Karpas-422 (cell line): ENCODE data around the gene GLRA3. TPM values are rescaled to one million over a fixed set of nuclear protein-coding genes. Genes with fewer than 3 reads are reported as not detected.

Experiments used
- DNase-seq: peaks from one replicate; pipeline ENCODE4 v3.0.0-alpha.2; 2015
- H2AFZ ChIP-seq: fragments of 200-600 bp; sonication (generic); 2 replicates; pipeline ENCODE4 v1.6.1; 2014; ENCODE audit warnings: antibody characterized with exemption, low read length, mixed read lengths
- H3K27ac ChIP-seq: fragments of 200-600 bp; sonication (generic); 2 replicates; pipeline ENCODE4 v1.5.1; 2014; ENCODE audit warnings: mild to moderate bottlenecking, low read length, moderate library complexity
- H3K27me3 ChIP-seq: fragments of 200-600 bp; sonication (generic); 2 replicates; pipeline ENCODE4 v1.6.1; 2014; ENCODE audit warnings: low read length, mixed read lengths
- H3K36me3 ChIP-seq: fragments of 200-600 bp; sonication (generic); 2 replicates; pipeline ENCODE4 v1.6.1; 2014; ENCODE audit warnings: low read length, mixed read lengths; ENCODE audit not compliant: insufficient read depth
- H3K4me1 ChIP-seq: fragments of 200-600 bp; sonication (generic); 2 replicates; pipeline ENCODE4 v1.6.1; 2014; ENCODE audit warnings: mild to moderate bottlenecking, low read length, mixed read lengths
- H3K4me2 ChIP-seq: fragments of 200-600 bp; sonication (generic); 2 replicates; pipeline ENCODE4 v1.6.1; 2014; ENCODE audit warnings: low read length, low read depth, mild to moderate bottlenecking; ENCODE audit not compliant: poor library complexity, severe bottlenecking
- H3K4me3 ChIP-seq: fragments of 200-600 bp; sonication (generic); 2 replicates; pipeline ENCODE4 v1.5.1; 2014; ENCODE audit warnings: mild to moderate bottlenecking, antibody characterized with exemption, low read length, mixed read lengths
- H3K79me2 ChIP-seq: fragments of 200-600 bp; sonication (generic); 2 replicates; pipeline ENCODE4 v1.6.1; 2014; ENCODE audit warnings: mild to moderate bottlenecking, low read length, mixed read lengths
- H3K9ac ChIP-seq: fragments of 200-600 bp; sonication (generic); 2 replicates; pipeline ENCODE4 v1.6.0; 2014; ENCODE audit warnings: low read length
- H3K9me2 ChIP-seq: fragments of 200-600 bp; sonication (generic), shearing (Covaris generic); replicated peaks from 2 replicates; pipeline ENCODE4 v1.6.0; 2014; ENCODE audit warnings: mild to moderate bottlenecking, low read length, moderate library complexity; ENCODE audit not compliant: insufficient read depth
- H3K9me3 ChIP-seq: fragments of 300-700, 200-600 bp; sonication (generic); 2 replicates; pipeline ENCODE4 v1.6.1; 2014; ENCODE audit warnings: low read length, mixed read lengths
- H4K20me1 ChIP-seq: fragments of 200-600 bp; sonication (generic); 2 replicates; pipeline ENCODE4 v1.6.1; 2014; ENCODE audit warnings: mild to moderate bottlenecking, antibody characterized with exemption, low read length, low read depth; ENCODE audit not compliant: insufficient read depth
- total RNA-seq: library from RNA; depleted of rRNA; stranded (reverse); fragments of >200 nt; shearing (Covaris generic); gene quantifications from 2 replicates; pipeline ENCODE4 v1.2.3, GENCODE V29; 2014; ENCODE audit warnings: low replicate concordance

The GLRA3 gene
- total RNA-seq, 1 experiment from 2014 or later: not detected

DNA sequence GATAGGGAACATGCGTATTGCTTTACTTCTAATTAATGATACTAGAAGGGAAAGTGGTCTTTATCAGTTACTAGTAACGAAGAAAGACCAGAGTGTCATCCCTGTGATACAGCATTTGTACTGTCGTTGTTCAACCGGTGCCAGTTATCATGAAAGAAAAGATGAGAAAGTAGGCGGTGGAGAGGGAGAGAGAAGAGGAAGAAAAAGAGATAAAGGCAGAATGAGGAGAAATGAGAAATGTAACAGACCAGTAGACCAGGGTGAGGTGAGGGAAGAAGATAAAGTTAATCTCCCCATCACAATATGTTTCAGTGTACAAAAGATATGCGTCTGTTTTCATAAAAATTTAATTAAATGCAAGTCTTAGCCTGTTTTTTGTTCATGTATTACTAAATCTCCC lies 171.6 kb downstream of the GLRA3 start:
- H3K4me3 ChIP-seq: no peak overlapping the region
- H3K36me3 ChIP-seq: no peaks in the 10 kb centered on the region
- no peak overlapping the region for H3K9ac ChIP-seq
- H3K79me2 ChIP-seq: no peaks in the 10 kb centered on the region
- H3K27me3 ChIP-seq: no peaks in the 10 kb centered on the region
- H4K20me1 ChIP-seq: no peaks in the 10 kb centered on the region
- no peaks in the 10 kb centered on the region for H3K9me3 ChIP-seq
- H3K4me1 ChIP-seq: no peaks in the 10 kb centered on the region
- H3K4me2 ChIP-seq: no peak overlapping the region
- H3K27ac ChIP-seq: no peak overlapping the region
- no peaks in the 10 kb centered on the region for H3K9me2 ChIP-seq
- no peak for DNase-seq
- no peak overlapping the region for H2AFZ ChIP-seq

DNA sequence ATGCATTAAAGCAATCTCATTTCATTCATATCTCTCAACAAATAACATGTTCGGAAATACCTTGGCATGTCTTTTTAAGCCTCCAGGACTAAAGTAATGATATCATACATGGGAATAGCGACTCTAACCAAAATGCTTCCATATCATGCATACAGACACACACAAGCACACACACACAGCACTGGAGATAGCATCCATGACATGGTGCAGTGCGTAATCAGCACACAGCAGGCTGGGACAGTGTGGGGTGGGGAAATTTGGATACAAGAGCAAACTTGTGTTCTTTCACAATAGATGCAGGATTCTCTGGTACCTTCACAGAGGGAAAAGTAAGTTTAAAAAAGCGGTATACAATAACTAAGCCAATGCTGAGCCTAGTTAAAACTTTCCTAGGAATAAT lies 174.4 kb downstream of the GLRA3 start:
- H3K9me3 ChIP-seq: no peaks in the 10 kb centered on the region
- no peak overlapping the region for H3K4me2 ChIP-seq
- H2AFZ ChIP-seq: no peak overlapping the region

DNA sequence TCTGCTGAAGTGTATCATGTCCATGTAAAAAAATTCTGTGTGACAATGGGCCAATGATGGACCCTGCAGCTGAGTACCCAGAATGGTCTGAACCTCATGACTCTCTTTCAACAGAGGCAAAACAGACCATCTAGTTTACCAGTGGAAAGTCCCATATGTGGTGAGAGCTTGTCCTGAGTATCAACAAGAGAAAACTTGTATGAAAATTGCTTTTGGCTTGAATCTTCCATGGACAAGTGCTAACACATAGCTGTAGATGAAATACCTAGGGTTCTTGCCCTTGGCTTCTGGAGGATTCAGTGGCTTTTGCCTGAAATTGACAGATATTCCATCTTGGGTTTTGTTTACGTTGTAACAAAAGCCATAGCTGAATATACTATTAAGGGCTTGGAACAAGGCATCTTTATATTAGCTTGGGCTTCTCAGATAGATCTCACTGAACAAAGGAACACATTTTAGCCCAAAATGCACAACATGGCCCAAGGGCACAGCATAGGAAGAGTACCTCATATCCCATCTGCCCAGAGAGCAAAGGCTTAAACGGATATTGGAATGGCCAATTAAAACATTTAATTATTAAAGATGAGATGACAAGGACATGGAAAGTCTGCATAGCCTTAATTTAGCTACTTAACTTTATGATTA lies 178.2 kb downstream of the GLRA3 start:
- Histone ChIP-seq H3K27ac (no peak overlapping the region), H2AFZ (no peak overlapping the region), H3K9me2 (no peaks in the 10 kb centered on the region), H3K27me3 (no peaks in the 10 kb centered on the region), H3K36me3 (no peaks in the 10 kb centered on the region), H3K79me2 (no peaks in the 10 kb centered on the region), H3K4me2 (no peak overlapping the region), H3K4me1 (no peaks in the 10 kb centered on the region), H4K20me1 (no peaks in the 10 kb centered on the region), H3K9me3 (no peaks in the 10 kb centered on the region), H3K9ac (no peak overlapping the region), H3K4me3 (no peak overlapping the region)
- no peak for DNase-seq

More for the DNA sequence above, 174.4 kb downstream of the GLRA3 start:
- DNase-seq: no peak
- H3K79me2 ChIP-seq: no peaks in the 10 kb centered on the region
- H3K9me2 ChIP-seq: no peaks in the 10 kb centered on the region
- H3K27me3 ChIP-seq: no peaks in the 10 kb centered on the region
- H3K4me3 ChIP-seq: no peak overlapping the region
- no peaks in the 10 kb centered on the region for H4K20me1 ChIP-seq
- no peaks in the 10 kb centered on the region for H3K4me1 ChIP-seq
- no peaks in the 10 kb centered on the region for H3K36me3 ChIP-seq
- H3K9ac ChIP-seq: no peak overlapping the region
- no peak overlapping the region for H3K27ac ChIP-seq

DNA sequence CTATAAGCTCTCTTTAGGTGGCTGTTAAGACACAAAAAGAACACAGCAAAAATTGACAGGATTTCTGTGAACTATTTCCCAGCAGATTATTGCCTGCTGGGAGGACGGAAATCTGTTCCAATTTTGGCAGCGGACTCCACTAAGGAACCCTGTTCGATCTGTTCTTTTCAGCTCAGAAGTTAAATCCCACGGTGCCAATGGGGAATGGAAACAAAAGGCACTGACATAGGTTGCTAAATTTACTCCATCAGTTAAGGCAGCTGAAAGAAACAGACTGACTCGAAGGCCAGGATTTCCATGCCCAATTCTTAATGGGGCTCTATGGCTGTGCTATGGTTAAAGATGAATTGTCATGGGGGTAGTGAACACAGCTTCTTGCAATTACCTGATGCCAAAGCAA lies 180.2 kb downstream of the GLRA3 start:
- Histone ChIP-seq H3K4me2 (no peak overlapping the region), H3K4me3 (no peak overlapping the region), H3K4me1 (no peaks in the 10 kb centered on the region), H3K36me3 (no peaks in the 10 kb centered on the region), H2AFZ (no peak overlapping the region), H3K27ac (no peak overlapping the region), H4K20me1 (no peaks in the 10 kb centered on the region), H3K27me3 (no peaks in the 10 kb centered on the region), H3K9me2 (no peaks in the 10 kb centered on the region), H3K9ac (no peak overlapping the region), H3K9me3 (no peaks in the 10 kb centered on the region), H3K79me2 (no peaks in the 10 kb centered on the region)
- no peak for DNase-seq

DNA sequence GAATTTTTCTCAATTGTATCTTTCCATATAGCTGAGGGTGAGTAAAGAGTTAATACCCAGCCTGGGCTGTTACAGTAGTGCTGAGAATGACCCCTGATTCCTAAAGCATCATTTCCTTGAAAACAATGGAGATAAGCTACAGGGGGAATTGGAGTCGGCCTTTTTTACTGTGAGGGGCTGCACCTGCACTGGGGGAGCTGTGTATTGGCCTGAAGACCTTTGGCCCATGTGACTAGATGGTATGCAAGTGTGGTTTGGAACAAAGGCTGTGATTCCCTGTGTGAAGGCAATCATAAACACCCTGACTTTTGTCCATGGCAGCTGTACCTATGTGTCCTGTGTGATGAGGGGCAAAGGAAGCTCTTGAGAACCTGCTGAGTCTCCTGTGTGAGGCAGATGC lies 182.7 kb downstream of the GLRA3 start:
- no peaks in the 10 kb centered on the region for H3K79me2 ChIP-seq
- no peak overlapping the region for H2AFZ ChIP-seq
- no peaks in the 10 kb centered on the region for H3K36me3 ChIP-seq
- no peaks in the 10 kb centered on the region for H3K9me2 ChIP-seq
- no peaks in the 10 kb centered on the region for H4K20me1 ChIP-seq
- no peak overlapping the region for H3K9ac ChIP-seq
- H3K4me2 ChIP-seq: no peak overlapping the region
- H3K4me3 ChIP-seq: no peak overlapping the region
- no peak overlapping the region for H3K27ac ChIP-seq
- no peaks in the 10 kb centered on the region for H3K9me3 ChIP-seq
- H3K4me1 ChIP-seq: no peaks in the 10 kb centered on the region
- no peak for DNase-seq
- no peaks in the 10 kb centered on the region for H3K27me3 ChIP-seq

DNA sequence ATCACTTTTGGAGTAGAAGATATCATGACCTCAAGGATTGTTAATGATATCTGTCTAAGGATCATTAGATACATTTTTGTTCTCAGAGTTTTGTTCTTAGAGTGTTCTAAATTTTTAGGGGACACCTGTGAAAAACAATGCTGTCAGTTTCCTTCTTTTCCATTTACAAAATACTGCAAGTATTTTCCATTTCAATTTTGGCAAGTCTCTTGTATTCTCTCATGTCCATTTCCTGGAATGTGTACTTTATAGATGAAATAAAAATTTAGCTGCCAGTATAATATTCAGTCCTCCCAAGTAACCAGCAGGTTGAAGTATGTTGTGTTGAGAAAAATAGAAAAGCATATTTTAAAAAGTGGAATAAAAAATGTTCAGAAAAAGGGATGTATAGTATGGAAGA lies 188.9 kb downstream of the GLRA3 start:
- no peak overlapping the region for H3K27ac ChIP-seq
- no peaks in the 10 kb centered on the region for H3K9me3 ChIP-seq

DNA sequence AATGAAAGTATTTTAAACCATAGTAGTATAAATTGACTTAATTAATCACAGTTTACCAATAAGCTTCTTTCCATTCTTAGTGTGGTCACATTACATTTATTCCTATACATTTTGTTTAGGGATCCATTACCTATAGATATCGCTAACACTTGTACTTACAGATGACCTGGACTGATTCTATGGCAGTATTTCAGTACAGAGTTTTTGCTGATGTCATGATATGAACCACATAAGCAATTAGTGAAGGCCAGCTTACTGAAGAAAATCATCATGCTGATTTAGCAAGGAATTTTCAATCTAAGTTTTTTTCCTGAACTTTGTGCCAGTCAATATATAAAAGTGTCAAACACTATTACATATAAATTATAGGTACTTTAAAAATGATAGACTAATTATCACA lies 193.3 kb downstream of the GLRA3 start:
- Histone ChIP-seq H2AFZ (no peak overlapping the region), H3K36me3 (no peaks in the 10 kb centered on the region), H3K9ac (no peak overlapping the region), H4K20me1 (no peaks in the 10 kb centered on the region), H3K4me2 (no peak overlapping the region), H3K4me1 (no peaks in the 10 kb centered on the region), H3K79me2 (no peaks in the 10 kb centered on the region), H3K9me3 (no peaks in the 10 kb centered on the region), H3K27ac (no peak overlapping the region), H3K4me3 (no peak overlapping the region), H3K9me2 (no peaks in the 10 kb centered on the region), H3K27me3 (no peaks in the 10 kb centered on the region)
- no peak for DNase-seq

More for the DNA sequence above, 188.9 kb downstream of the GLRA3 start:
- Histone ChIP-seq H3K4me3 (no peak overlapping the region), H3K36me3 (no peaks in the 10 kb centered on the region), H4K20me1 (no peaks in the 10 kb centered on the region), H2AFZ (no peak overlapping the region), H3K27me3 (no peaks in the 10 kb centered on the region), H3K4me2 (no peak overlapping the region), H3K4me1 (no peaks in the 10 kb centered on the region), H3K9ac (no peak overlapping the region), H3K9me2 (no peaks in the 10 kb centered on the region), H3K79me2 (no peaks in the 10 kb centered on the region)
- no peak for DNase-seq

DNA sequence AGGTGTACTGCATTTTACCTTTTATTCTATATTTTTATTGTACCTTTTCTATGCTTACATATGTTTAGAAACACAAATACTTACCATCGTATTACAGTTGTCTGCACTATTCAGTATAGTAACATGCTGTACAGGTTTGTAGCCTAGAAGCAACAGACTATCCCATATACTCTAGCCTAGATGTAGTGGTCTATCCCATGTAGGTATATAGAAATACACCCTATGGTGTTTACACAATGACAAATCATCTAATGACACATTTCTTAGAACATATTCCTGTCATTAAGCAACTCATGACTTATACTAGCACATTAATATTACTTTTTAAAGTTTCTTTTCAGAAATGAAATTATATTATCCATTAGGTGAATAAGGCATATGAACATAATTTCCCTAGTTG lies 195.6 kb downstream of the GLRA3 start:
- no peak overlapping the region for H3K27ac ChIP-seq
- no peaks in the 10 kb centered on the region for H3K9me3 ChIP-seq
- H2AFZ ChIP-seq: no peak overlapping the region
- no peak overlapping the region for H3K4me3 ChIP-seq
- H3K4me2 ChIP-seq: no peak overlapping the region
- H3K79me2 ChIP-seq: no peaks in the 10 kb centered on the region
- DNase-seq: no peak
- H3K9ac ChIP-seq: no peak overlapping the region
- no peaks in the 10 kb centered on the region for H3K4me1 ChIP-seq
- no peaks in the 10 kb centered on the region for H3K27me3 ChIP-seq
- H4K20me1 ChIP-seq: no peaks in the 10 kb centered on the region
- no peaks in the 10 kb centered on the region for H3K36me3 ChIP-seq
- no peaks in the 10 kb centered on the region for H3K9me2 ChIP-seq
